ENCODE data around the gene TCHP. TPM values are rescaled to one million over a fixed set of nuclear protein-coding genes. Genes with fewer than 3 reads are reported as not detected.
A peak's percentile ranks its signal among the peaks of the same experiment; 100 is the strongest.

Gene TCHP
- total RNA-seq, 2 donors from 2014 or later = 18.9 to 26.3 TPM

DNA sequence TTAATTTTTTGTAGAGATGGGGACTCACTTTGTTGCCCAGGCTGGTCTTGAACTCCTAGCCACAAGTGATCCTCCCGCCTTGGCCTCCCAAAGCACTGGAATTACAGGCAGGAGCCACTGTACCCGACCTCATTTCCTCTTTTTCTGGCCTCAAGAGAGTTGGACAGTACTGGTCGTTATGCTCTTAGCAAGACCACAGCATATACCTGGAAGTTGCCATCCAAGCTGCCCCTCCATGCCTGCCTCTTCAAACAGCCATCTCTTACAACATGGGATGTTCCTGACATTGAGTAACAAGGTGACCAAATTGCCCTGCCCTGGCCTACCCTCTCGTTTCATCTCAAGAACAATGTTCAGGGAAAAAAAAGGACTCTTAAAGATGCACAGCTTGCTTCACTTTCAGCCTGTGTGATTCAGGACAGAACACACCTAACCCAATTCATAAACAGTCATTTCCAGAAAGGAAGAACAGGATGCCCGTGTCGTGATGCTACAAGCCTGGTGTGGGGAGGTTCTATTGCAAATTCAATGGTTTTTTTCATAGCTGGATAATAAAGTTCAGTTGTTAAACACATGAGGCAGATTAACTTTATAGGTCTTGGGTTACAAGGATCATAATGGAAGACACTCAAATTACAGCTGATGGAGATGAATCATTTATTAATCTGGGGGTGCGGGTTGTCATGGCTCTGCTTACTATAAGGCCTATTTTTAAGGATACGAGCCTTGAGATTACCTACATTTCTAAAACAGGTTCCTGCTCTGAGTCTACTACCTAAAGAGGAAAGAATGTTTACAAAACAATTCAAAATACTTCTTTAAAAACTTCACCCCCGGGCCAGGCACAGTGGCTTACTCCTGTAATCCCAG, 31.7 kb upstream of the TCHP start:
- peak overlapping the region; percentile 28 to 44 for H3K27ac ChIP-seq
- peak; percentile 60 for DNase-seq (ENCODE audit: low spot score)
- intact Hi-C loops (cut with DNase I) = no loop called here
- no peak for TF ChIP-seq POLR2A (IDR thresholded peaks at IDR 0.05)
- TF ChIP-seq POLR2AphosphoS5 (IDR thresholded peaks at IDR 0.05) = peak; percentile 85
- no peaks in the 10 kb centered on the region for H3K27me3 ChIP-seq (replicated peaks; ENCODE audit: insufficient read depth)
- WGBS = 53% methylated on average over 9 of the region's 9 CpGs
- H3K4me1 ChIP-seq (replicated peaks) = peaks cover 12% of the 10 kb centered on the region
- no peaks in the 10 kb centered on the region for H3K9me3 ChIP-seq
- H3K36me3 ChIP-seq = no peaks in the 10 kb centered on the region
- H3K4me3 ChIP-seq = no peak overlapping the region

DNA sequence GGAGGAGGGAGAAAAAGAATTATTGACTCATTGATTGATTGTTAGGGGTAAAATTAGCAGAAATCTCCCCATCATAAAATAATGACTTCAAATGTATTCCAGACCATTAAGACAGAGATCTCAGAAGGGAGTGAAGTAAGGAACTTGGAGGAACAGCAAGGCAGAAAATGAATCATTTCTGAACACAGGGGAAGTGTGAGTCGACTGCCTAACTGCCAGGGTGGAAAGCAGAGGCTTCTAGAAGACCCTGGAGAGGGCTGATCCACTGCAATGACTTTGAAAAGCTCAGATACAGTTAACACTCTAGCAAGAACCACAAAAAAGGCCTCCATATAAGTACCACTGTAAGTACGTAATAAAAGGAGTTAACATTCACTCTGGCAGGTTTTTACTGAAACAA, 29.4 kb upstream of the TCHP start:
- H3K27ac ChIP-seq = no peak overlapping the region
- no peak for DNase-seq (ENCODE audit: low spot score)
- 45% methylated on average over 2 of the region's 2 CpGs for WGBS
- H3K4me3 ChIP-seq = no peak overlapping the region
- H3K27me3 ChIP-seq (replicated peaks; ENCODE audit: insufficient read depth) = no peaks in the 10 kb centered on the region
- intact Hi-C loops (cut with DNase I) = no loop called here
- no peaks in the 10 kb centered on the region for H3K36me3 ChIP-seq
- H3K9me3 ChIP-seq = no peaks in the 10 kb centered on the region
- H3K4me1 ChIP-seq (replicated peaks) = peaks cover 9% of the 10 kb centered on the region
- TF ChIP-seq POLR2A (IDR thresholded peaks at IDR 0.05) (no peak), POLR2AphosphoS5 (IDR thresholded peaks at IDR 0.05) (no peak)
- TF ChIP-seq, protein P1, sequence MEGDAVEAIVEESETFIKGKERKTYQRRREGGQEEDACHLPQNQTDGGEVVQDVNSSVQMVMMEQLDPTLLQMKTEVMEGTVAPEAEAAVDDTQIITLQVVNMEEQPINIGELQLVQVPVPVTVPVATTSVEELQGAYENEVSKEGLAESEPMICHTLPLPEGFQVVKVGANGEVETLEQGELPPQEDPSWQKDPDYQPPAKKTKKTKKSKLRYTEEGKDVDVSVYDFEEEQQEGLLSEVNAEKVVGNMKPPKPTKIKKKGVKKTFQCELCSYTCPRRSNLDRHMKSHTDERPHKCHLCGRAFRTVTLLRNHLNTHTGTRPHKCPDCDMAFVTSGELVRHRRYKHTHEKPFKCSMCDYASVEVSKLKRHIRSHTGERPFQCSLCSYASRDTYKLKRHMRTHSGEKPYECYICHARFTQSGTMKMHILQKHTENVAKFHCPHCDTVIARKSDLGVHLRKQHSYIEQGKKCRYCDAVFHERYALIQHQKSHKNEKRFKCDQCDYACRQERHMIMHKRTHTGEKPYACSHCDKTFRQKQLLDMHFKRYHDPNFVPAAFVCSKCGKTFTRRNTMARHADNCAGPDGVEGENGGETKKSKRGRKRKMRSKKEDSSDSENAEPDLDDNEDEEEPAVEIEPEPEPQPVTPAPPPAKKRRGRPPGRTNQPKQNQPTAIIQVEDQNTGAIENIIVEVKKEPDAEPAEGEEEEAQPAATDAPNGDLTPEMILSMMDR (IDR thresholded peaks at IDR 0.05) = no peak

DNA sequence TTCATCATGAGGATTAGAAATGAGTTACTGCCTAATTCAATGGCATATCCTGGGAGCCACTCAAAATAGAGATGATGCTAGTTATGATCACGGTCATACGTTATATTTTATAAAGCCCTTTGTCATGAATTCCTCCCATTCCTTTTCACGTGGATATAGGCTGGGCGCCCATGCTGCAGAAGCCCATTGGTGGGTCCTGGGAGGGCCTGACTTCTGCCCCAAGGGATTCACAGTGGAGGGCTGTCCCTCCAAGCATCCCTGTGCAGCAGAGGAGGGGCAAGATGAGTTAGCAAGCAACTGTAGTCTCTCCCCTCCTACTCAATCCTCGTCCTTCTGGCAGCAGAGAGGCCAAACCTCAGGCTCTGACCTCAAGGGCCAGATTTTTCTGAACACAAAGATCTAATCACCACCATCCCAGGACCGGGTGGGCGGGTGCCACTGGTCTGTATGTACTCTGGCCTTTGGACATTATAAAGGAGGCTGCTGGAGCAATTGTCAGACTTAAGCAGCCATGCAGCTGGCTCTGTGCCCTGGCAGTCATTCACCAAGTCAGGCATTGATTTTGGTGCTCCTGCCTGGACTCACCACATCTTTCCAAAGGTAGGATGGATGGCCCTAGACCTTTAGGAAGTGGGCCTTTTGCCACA, 28.3 kb upstream of the TCHP start:
- peak overlapping the region in 1 of 2 donors; percentile 50 for H3K27ac ChIP-seq
- peaks cover 17% of the 10 kb centered on the region for H3K4me1 ChIP-seq (replicated peaks)
- no peaks in the 10 kb centered on the region for H3K27me3 ChIP-seq (replicated peaks; ENCODE audit: insufficient read depth)
- TF ChIP-seq POLR2AphosphoS5 (IDR thresholded peaks at IDR 0.05) = no peak
- TF ChIP-seq POLR2A (IDR thresholded peaks at IDR 0.05) = no peak
- TF ChIP-seq, protein P1 (IDR thresholded peaks at IDR 0.05) = no peak
- intact Hi-C loops (cut with DNase I) = no loop called here
- 56% methylated on average over 7 of the region's 7 CpGs for WGBS
- H3K36me3 ChIP-seq = no peaks in the 10 kb centered on the region
- DNase-seq (ENCODE audit: low spot score) = peak; percentile 30
- H3K4me3 ChIP-seq = no peak overlapping the region
- no peaks in the 10 kb centered on the region for H3K9me3 ChIP-seq

DNA sequence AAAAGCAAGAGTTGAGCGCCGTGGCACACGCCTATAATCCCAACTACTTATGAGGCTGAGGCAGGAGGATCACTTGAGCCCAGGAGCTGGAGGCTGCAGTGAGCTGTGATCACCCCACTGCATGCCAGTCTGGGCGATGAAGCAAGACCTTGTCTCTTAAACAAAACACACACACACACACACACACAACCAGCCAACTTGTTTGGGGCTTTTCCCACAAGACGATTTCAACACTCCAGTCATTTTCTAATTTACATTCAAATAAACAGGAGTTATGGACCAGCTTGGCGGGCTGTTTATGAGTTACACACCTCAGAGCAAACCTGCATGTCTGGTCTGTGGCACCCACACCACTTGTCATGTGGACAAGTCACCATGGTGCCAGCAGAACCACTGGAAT, 26.4 kb upstream of the TCHP start:
- peak overlapping the region in 1 of 2 donors; percentile 62 for H3K27ac ChIP-seq

DNA sequence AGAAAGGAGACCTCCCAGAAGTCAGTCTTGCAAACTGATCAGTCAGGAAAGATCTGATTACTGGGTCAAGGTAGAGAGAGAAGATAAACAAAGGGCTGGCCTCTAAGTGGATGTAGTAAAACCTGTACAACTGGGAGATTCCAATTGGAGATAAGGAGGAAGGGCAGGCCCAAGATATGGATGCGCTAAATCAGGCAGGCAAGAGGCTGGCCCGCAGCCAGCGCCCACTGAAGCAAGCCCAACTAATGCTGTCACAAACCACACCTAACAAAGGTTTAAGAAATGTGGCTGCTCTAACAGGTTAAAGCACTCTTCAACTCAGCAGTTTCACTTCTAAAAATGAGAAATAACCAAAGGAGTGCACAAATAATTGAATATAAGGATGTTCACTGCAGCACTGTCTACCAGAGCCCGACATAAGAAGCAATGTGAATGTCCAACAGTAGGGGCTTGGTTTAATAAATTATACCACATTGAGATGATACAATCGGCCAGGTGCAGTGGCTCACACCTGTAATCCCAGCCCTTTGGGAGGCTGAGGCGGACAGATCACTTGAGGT, 24.4 kb upstream of the TCHP start:
- Histone ChIP-seq H3K36me3 (no peaks in the 10 kb centered on the region), H3K27me3 (replicated peaks; ENCODE audit: insufficient read depth) (no peaks in the 10 kb centered on the region), H3K27ac (peak overlapping the region; percentile 43 to 62), H3K9me3 (no peaks in the 10 kb centered on the region), H3K4me1 (replicated peaks) (peaks cover 8% of the 10 kb centered on the region), H3K4me3 (no peak overlapping the region)
- intact Hi-C loops (cut with DNase I) = no loop called here
- 43% methylated on average over 6 of the region's 6 CpGs for WGBS
- DNase-seq (ENCODE audit: low spot score) = peak; percentile 58
- TF ChIP-seq POLR2AphosphoS5 (IDR thresholded peaks at IDR 0.05) (peak; percentile 81), POLR2A (IDR thresholded peaks at IDR 0.05) (no peak)

More for the DNA sequence above, 26.4 kb upstream of the TCHP start:
- Histone ChIP-seq H3K4me1 (replicated peaks) (peaks cover 9% of the 10 kb centered on the region), H3K4me3 (no peak overlapping the region), H3K36me3 (no peaks in the 10 kb centered on the region), H3K9me3 (no peaks in the 10 kb centered on the region), H3K27me3 (replicated peaks; ENCODE audit: insufficient read depth) (no peaks in the 10 kb centered on the region)
- TF ChIP-seq, protein P1 (IDR thresholded peaks at IDR 0.05) = no peak
- no peak for TF ChIP-seq POLR2A (IDR thresholded peaks at IDR 0.05)
- TF ChIP-seq POLR2AphosphoS5 (IDR thresholded peaks at IDR 0.05) = peak; percentile 86
- 66% methylated on average over 6 of the region's 6 CpGs for WGBS
- intact Hi-C loops (cut with DNase I) = no loop called here
- DNase-seq (ENCODE audit: low spot score) = peak; percentile 85
